A673 (cell line): ENCODE data around the gene TMEM126B. TPM values are rescaled to one million over a fixed set of nuclear protein-coding genes. Genes with fewer than 3 reads are reported as not detected.

Experiments used
- Bru-seq: library from RNA; stranded (reverse); fragments of 400-500 nt; gene quantifications from one replicate; lab custom pipeline; 2021; lab: Mats Ljungman, UMichigan
- BruChase-seq, 2 experiments: library from RNA; stranded (reverse); fragments of 400-500 nt; gene quantifications; one replicate each; lab custom pipeline; 2021; lab: Mats Ljungman, UMichigan
- BruUV-seq: library from RNA; stranded (reverse); fragments of 400-500 nt; replicated peaks from 2 replicates; lab custom pipeline; 2021; lab: Mats Ljungman, UMichigan
- CTCF ChIA-PET: fragments of 300-600 bp; sonication (Branson Sonifier 250); formaldehyde crosslinking; loops from one replicate; lab custom pipeline; 2022; ENCODE audit warnings: antibody characterized with exemption; lab: Charles Lee
- POLR2A ChIA-PET: fragments of 300-600 bp; sonication (Branson Sonifier 250); formaldehyde crosslinking; loops from one replicate; lab custom pipeline; 2022; ENCODE audit warnings: antibody characterized with exemption; ENCODE audit not compliant: low non-redundant PET; lab: Charles Lee
- DNase-seq: peaks from one replicate; pipeline ENCODE4 v3.0.0-alpha.2; 2015; ENCODE audit warnings: low spot score
- H3K27ac ChIP-seq: fragments of 200-600 bp; sonication (generic); 2 replicates; pipeline ENCODE4 v1.5.1; 2016; ENCODE audit warnings: mixed run types, low read depth, mild to moderate bottlenecking, mixed read lengths, antibody characterized with exemption, low read length; ENCODE audit not compliant: poor library complexity, severe bottlenecking
- H3K27me3 ChIP-seq: fragments of 200-600 bp; sonication (generic); replicated peaks from 2 replicates; pipeline ENCODE4 v1.6.1; 2017; ENCODE audit warnings: mixed run types, low read depth, mild to moderate bottlenecking, mixed read lengths, antibody characterized with exemption, low read length; ENCODE audit not compliant: insufficient read depth, poor library complexity
- H3K36me3 ChIP-seq: fragments of 200-600 bp; sonication (generic); 2 replicates; pipeline ENCODE4 v1.6.1; 2016; ENCODE audit warnings: mixed run types, mild to moderate bottlenecking, mixed read lengths, antibody characterized with exemption, low read length; ENCODE audit not compliant: insufficient read depth, poor library complexity, severe bottlenecking
- H3K4me1 ChIP-seq: fragments of 200-600 bp; sonication (generic); 2 replicates; pipeline ENCODE4 v1.6.1; 2017; ENCODE audit warnings: mixed run types, mild to moderate bottlenecking, mixed read lengths, antibody characterized with exemption, low read length; ENCODE audit not compliant: insufficient read depth, poor library complexity, severe bottlenecking
- H3K4me3 ChIP-seq: fragments of 200-600 bp; sonication (generic); 2 replicates; pipeline ENCODE4 v1.5.1; 2016; ENCODE audit warnings: low read depth, mixed run types, mild to moderate bottlenecking, mixed read lengths, low read length; ENCODE audit not compliant: poor library complexity, severe bottlenecking
- H3K9me3 ChIP-seq: fragments of 200-600 bp; sonication (generic); 2 replicates; pipeline ENCODE4 v1.6.1; 2016; ENCODE audit warnings: mixed run types, low read depth, mild to moderate bottlenecking, mixed read lengths, antibody characterized with exemption, low read length; ENCODE audit not compliant: poor library complexity, severe bottlenecking
- EZH2 ChIP-seq: fragments of 200-600 bp; sonication (generic); IDR thresholded peaks from 2 replicates; pipeline ENCODE4 v1.6.1; 2017; ENCODE audit warnings: borderline replicate concordance, low read depth, mild to moderate bottlenecking, mixed read lengths, antibody characterized with exemption, low read length; ENCODE audit not compliant: poor library complexity, severe bottlenecking
- intact Hi-C: fragments of 100-400 bp; cut with micrococcal nuclease; formaldehyde crosslinking; loops from one replicate; pipeline ENCODE4 v1.10.0; 2022; ENCODE audit not compliant: unreplicated experiment
- long read RNA-seq: library from polyadenylated mRNA; stranded (forward); transcript quantifications from one replicate; pipeline ENCODE4 v2.0.0, GENCODE V29; 2022
- total RNA-seq: library from RNA; stranded (reverse); gene quantifications from 2 replicates; pipeline ENCODE4 v1.2.3, GENCODE V29; 2021
- TF ChIP-seq, protein P1 (sequence below): fragments of 300-800, 200-600 bp; sonication (generic); conservative IDR thresholded peaks from 2 replicates; pipeline ENCODE4 v1.5.1; 2017; ENCODE audit warnings: low read depth, mild to moderate bottlenecking, antibody characterized with exemption, low read length, moderate library complexity, mixed read lengths

The TMEM126B gene
- 70.4 and 80.5 TPM in 2 replicates for total RNA-seq
- percentile 94 among the genes with signal in this experiment for Bru-seq, nascent RNA
- percentile 89 among the genes with signal in this experiment for BruChase-seq, experiment 1, labeled RNA remaining after a 2-hour chase
- percentile 87 among the genes with signal in this experiment for BruChase-seq, experiment 2, labeled RNA remaining after a 6-hour chase
- long read RNA-seq, transcript TMEM126B-202 (6 exons, 1,210 nt), result minor isoform, 32 of 107 reads
- long read RNA-seq, transcript TMEM126B-203 (4 exons, 853 nt), result minor isoform, 6 of 107 reads
- long read RNA-seq, transcript TMEM126B-201 (5 exons, 989 nt), result major isoform, 36 of 107 reads
- long read RNA-seq, partial matches to known transcripts, result 8 of 107 reads
- long read RNA-seq, other reads (novel, unspliced or antisense), result 16 of 107 reads

DNA sequence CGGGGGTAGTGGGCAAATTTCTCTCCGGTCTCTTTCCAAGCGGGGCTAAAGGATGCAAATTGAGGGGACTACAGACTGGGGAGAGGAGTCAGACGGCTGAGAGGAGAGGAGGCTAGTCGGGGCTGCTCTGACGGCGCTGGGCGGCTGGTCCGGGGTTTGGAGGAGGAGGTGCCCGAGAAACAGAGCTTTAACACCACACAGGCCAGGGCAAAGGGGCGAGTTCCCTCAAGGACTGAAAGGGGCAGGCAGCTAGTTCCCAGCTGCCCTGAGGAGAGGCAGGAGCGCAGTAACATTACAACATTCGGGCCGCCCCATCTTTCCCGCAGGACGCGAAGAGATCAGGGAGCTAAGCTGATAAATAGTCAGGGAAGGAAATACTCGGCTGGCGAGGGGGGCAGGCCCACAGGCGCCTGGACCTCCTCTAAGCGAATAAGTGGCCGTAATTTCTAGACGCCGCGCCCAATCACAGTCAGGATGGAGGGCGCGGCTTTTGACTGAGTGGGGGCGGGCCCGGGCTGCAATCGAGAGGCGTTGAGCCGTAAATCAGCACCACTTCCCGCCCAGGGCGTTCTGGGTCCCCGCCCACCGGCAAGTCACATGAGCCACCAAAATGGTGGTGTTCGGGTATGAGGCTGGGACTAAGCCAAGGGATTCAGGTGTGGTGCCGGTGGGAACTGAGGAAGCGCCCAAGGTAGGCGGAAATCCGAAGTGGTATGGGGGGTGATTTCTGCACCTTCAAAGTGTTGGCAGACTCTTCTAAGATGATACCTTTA is at the start of gene TMEM126B:
TMEM126B (plus strand) TSS at position 596 of the 773 bp plus-strand sequence; CDS start at position 611, 15 bp downstream.
- peaks cover 16% of the 10 kb centered on the region for H3K4me1 ChIP-seq
- no peaks in the 10 kb centered on the region for H3K9me3 ChIP-seq
- peak within 1 kb of the TSS; percentile 70 for H3K4me3 ChIP-seq
- BruUV-seq, result no TSS peak
- DNase-seq, result peak; percentile 100
- H3K27me3 ChIP-seq, result peaks cover 9% of the 10 kb centered on the region
- peak within 1 kb of the TSS; percentile 76 for H3K27ac ChIP-seq
- ChIA-PET POLR2A (interaction anchor here (0.6 to 1.0 kb wide), 2 partner anchors 37 to 181 kb away, joined by 3 read pairs; partner anchors contain the start of gene CREBZF), CTCF (interaction anchor here (0.9 to 1.1 kb wide), 2 partner anchors 227 to 980 kb away, joined by 3 to 6 read pairs; partner anchors contain the start of gene CCDC83)
- TF ChIP-seq, protein P1, sequence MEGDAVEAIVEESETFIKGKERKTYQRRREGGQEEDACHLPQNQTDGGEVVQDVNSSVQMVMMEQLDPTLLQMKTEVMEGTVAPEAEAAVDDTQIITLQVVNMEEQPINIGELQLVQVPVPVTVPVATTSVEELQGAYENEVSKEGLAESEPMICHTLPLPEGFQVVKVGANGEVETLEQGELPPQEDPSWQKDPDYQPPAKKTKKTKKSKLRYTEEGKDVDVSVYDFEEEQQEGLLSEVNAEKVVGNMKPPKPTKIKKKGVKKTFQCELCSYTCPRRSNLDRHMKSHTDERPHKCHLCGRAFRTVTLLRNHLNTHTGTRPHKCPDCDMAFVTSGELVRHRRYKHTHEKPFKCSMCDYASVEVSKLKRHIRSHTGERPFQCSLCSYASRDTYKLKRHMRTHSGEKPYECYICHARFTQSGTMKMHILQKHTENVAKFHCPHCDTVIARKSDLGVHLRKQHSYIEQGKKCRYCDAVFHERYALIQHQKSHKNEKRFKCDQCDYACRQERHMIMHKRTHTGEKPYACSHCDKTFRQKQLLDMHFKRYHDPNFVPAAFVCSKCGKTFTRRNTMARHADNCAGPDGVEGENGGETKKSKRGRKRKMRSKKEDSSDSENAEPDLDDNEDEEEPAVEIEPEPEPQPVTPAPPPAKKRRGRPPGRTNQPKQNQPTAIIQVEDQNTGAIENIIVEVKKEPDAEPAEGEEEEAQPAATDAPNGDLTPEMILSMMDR, result no peak
- TF ChIP-seq EZH2, result no peak
- intact Hi-C loops, result loop anchor here (1.0 kb wide), 1 partner anchor 37 kb away; the partner anchor contains the start of gene CREBZF
- peaks cover 12% of the 10 kb centered on the region for H3K36me3 ChIP-seq

DNA sequence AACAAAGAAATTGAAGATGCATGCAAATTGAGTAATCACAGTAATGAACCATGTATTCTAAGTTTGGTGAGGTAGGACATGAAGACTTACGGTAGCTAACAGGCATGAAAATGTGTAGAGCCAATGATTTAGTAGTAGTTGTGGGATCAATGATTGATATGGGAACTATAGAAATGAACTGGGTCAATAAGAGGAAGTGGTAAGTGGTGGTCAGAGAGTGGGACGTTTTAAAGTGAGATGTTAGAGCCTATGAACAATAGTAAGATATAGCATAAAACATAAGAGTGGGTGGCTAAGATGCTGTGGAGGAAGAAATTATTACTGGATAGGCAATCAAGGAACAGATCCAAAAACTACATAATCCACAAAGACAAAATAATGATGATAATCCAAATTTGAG is 46.3 kb upstream of the TMEM126B start:
- no peak for TF ChIP-seq EZH2
- TF ChIP-seq, protein P1, result no peak
- Histone ChIP-seq H3K4me3 (no peak overlapping the region), H3K27ac (no peak overlapping the region), H3K9me3 (no peaks in the 10 kb centered on the region), H3K27me3 (no peaks in the 10 kb centered on the region), H3K4me1 (no peaks in the 10 kb centered on the region), H3K36me3 (no peaks in the 10 kb centered on the region)
- BruUV-seq, result no TSS peak
- ChIA-PET POLR2A (no interaction called here), CTCF (no interaction called here)
- intact Hi-C loops, result no loop called here
- DNase-seq, result no peak

DNA sequence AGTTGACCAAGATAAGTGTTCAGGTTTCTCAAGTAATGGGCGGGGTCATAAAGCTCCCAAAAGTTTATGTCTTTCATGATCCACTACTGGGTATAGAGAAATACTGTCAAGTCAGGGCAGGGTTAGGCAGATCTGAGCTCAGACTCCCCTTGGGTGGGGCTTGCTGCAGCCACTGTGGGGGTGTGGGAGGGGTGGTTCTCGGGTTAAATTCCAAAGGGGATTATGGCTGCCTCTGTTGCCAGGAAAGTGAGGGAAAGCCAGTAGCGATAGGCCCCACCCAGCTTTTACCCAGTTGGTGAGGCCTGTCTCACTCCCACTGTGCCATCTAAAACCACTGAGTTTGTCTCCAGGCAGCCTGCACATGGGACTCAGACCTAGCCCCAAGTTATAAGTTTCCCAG is 39.0 kb upstream of the TMEM126B start:
- POLR2A ChIA-PET, result no interaction called here
- Histone ChIP-seq H3K27ac (no peak overlapping the region), H3K36me3 (no peaks in the 10 kb centered on the region), H3K4me1 (no peaks in the 10 kb centered on the region), H3K27me3 (no peaks in the 10 kb centered on the region), H3K4me3 (no peak overlapping the region), H3K9me3 (peaks cover 3% of the 10 kb centered on the region)
- DNase-seq, result peak; percentile 64
- TF ChIP-seq, protein P1, result no peak
- no peak for TF ChIP-seq EZH2
- intact Hi-C loops, result loop anchor here (5.0 kb wide), 1 partner anchor 867 kb away; no protein-coding TSS in a partner anchor
- BruUV-seq, result no TSS peak
- CTCF ChIA-PET, result interaction anchor here (0.8 kb wide), 1 partner anchor 809 kb away, joined by 19 read pairs; no protein-coding TSS in a partner anchor
